ENCODE data around the gene MPRIP.

MPRIP gene

DNA sequence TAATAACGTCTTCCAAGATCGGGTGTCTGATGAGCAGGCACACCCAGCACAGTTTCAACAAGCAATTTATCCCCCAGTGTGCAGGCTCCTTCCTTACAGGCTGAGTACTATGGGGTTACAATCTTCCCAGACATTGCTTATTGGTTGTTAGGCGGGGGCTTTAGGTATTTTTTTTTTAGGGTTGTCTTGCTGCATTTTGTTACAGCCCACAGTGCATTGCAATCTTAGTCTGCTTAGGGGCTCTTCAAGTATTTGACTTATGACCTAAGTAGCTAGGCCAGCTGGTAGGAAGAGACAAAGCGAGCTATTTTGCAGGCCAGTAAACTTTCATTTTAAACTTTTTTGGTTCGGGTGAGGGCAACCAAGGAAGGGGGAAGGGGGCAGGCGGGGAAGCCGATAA is 158.1 kb downstream of the MPRIP start:
- no peak overlapping the region for H3K4me3 ChIP-seq (ENCODE audit: low read depth, low read length)
- DNase-seq (ENCODE audit: low read depth), result no peak
- in situ Hi-C loops (cut with HindIII; ENCODE audit: low sequenced_read_pairs), result no loop called here
- TF ChIP-seq, protein P1, sequence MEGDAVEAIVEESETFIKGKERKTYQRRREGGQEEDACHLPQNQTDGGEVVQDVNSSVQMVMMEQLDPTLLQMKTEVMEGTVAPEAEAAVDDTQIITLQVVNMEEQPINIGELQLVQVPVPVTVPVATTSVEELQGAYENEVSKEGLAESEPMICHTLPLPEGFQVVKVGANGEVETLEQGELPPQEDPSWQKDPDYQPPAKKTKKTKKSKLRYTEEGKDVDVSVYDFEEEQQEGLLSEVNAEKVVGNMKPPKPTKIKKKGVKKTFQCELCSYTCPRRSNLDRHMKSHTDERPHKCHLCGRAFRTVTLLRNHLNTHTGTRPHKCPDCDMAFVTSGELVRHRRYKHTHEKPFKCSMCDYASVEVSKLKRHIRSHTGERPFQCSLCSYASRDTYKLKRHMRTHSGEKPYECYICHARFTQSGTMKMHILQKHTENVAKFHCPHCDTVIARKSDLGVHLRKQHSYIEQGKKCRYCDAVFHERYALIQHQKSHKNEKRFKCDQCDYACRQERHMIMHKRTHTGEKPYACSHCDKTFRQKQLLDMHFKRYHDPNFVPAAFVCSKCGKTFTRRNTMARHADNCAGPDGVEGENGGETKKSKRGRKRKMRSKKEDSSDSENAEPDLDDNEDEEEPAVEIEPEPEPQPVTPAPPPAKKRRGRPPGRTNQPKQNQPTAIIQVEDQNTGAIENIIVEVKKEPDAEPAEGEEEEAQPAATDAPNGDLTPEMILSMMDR (IDR thresholded peaks at IDR 0.05; ENCODE audit: low read depth, low read length, missing control alignments), result no peak

DNA sequence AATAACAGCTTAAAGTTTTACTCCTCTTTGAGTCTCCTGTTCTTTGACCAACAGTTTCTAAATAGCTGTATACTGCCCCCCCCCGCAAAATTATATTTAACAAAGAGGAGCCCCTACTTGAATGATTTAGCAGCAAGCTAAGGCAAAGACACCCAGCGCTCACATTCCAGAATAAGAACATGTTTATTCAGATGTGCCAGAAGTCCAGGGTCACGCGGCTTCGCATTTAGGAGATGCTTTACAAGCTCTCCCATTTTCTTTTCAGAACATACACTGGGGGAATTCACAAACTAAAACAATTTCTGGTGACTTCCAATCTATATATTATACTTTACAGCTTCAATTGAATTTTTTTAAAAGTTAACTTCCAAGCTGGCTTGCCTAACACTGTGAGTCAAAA is 158.6 kb downstream of the MPRIP start:
- TF ChIP-seq, protein P1 (IDR thresholded peaks at IDR 0.05; ENCODE audit: low read depth, low read length, missing control alignments), result no peak
- no peak for DNase-seq (ENCODE audit: low read depth)
- H3K4me3 ChIP-seq (ENCODE audit: low read depth, low read length), result no peak overlapping the region
- in situ Hi-C loops (cut with HindIII; ENCODE audit: low sequenced_read_pairs), result no loop called here

DNA sequence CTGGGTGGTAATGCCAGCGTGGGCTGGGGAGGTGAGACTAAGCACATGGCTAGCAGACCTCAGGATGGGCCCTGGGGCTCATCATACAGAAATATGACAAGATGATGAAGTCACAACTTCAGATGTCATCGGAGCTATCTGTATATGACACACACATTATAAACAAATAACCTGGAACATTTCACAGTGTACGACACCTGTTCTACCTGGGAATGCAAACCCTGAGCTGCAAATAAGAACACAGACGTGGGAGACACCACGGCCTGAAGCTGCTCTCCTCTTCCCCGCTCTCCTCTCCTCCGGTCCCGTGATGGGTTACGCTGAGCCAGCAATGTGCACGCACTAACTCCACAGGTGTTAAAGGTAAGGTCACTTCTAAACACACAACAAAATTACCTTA is 159.0 kb downstream of the MPRIP start:
- in situ Hi-C loops (cut with HindIII; ENCODE audit: low sequenced_read_pairs), result no loop called here
- TF ChIP-seq, protein P1 (IDR thresholded peaks at IDR 0.05; ENCODE audit: low read depth, low read length, missing control alignments), result no peak
- no peak overlapping the region for H3K4me3 ChIP-seq (ENCODE audit: low read depth, low read length)
- DNase-seq (ENCODE audit: low read depth), result no peak

DNA sequence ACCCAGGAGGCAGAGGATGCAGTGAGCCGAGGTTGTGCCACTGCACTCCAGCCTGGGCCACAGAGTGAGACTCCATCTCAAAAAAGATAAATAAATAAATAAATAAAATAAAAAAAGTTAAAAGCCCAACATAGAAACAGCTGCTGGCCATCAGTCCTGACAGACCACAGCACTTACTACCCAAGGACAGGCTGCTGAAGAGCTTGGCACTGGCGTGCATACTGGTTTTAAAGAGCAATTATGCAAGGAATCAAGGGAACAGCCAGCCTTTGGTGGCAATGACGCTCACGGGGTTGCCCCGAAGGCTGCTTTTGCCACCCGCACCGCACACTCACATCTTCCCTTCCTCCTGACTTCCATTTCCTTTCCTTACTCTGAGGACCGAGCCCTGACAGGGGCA is 159.7 kb downstream of the MPRIP start:
- TF ChIP-seq, protein P1 (IDR thresholded peaks at IDR 0.05; ENCODE audit: low read depth, low read length, missing control alignments), result no peak

DNA sequence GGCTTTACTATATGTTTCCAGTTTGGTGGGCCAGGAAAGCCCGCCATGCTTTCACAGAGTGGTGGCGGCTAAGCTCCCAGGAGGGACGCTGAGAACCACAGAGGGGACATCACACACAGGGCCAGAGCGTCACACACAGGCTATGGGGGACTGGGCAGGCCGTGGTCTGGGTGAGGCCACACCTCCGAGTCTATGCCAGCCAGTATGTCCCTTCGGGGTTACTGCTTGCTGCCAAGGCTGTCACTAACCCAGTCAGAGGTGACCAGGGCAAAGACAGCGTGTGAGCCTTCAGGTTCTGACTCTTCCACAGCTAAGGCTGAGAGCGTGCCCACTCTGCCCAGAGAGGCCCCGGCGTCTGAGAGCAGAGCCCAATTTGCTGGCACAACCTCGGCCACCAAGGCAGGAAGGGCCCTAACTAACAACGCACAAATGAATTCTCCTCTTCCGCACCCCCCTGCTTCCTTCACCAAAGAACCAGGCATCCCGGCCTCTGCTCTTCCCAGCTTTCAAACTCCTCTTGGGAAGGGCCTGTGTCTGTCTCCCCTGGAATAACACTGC is 161.0 kb downstream of the MPRIP start:
- no peak overlapping the region for H3K4me3 ChIP-seq (ENCODE audit: low read depth, low read length)
- in situ Hi-C loops (cut with HindIII; ENCODE audit: low sequenced_read_pairs), result no loop called here
- TF ChIP-seq, protein P1 (IDR thresholded peaks at IDR 0.05; ENCODE audit: low read depth, low read length, missing control alignments), result no peak
- no peak for DNase-seq (ENCODE audit: low read depth)

More for the DNA sequence above, 159.7 kb downstream of the MPRIP start:
- no peak overlapping the region for H3K4me3 ChIP-seq (ENCODE audit: low read depth, low read length)
- no peak for DNase-seq (ENCODE audit: low read depth)
- in situ Hi-C loops (cut with HindIII; ENCODE audit: low sequenced_read_pairs), result no loop called here

DNA sequence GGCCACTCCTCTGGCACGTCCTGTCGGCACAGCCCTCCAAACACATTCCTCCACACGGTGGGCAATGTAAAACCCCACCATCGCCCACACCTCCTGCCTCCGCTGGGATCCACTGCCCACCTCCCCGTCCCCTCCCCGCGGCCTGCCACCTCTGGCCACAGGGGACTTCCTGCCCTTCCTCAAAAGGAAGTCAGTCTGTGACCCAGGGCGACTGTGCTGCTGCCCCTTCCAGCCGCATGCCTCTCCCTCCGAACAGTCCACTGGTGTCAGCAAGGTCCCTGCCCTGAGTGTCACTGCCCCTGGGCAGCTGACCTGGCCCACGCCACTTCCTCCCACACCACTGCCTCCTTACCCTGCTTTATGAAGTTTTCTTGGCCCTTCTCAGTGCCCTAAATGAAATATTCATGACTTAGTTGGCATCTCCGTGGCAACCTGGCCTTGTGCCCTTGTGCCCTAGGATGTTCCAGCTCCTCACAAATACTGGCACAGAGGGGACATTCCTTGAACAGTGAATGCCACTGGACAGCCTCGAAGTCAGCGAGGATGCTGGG is 161.9 kb downstream of the MPRIP start:
- DNase-seq (ENCODE audit: low read depth), result no peak
- no peak overlapping the region for H3K4me3 ChIP-seq (ENCODE audit: low read depth, low read length)
- TF ChIP-seq, protein P1 (IDR thresholded peaks at IDR 0.05; ENCODE audit: low read depth, low read length, missing control alignments), result no peak
- in situ Hi-C loops (cut with HindIII; ENCODE audit: low sequenced_read_pairs), result no loop called here

All from astrocyte of the cerebellum (primary cell).